PC-9 (cell line): ENCODE results near the gene LDLRAD3. TPM values are rescaled to one million over a fixed set of nuclear protein-coding genes. Genes with fewer than 3 reads are reported as not detected.

Experiments
- BruUV-seq: library from RNA; stranded (reverse); fragments of 400-500 nt; replicated peaks from 2 replicates; lab custom pipeline; 2021; lab: Mats Ljungman, UMichigan
- CTCF ChIA-PET: fragments of 300-600 bp; sonication (Branson Sonifier 250); formaldehyde crosslinking; loops from one replicate; lab custom pipeline; 2022; ENCODE audit warnings: antibody characterized with exemption; lab: Charles Lee
- POLR2A ChIA-PET: fragments of 300-600 bp; sonication (Branson Sonifier 250); formaldehyde crosslinking; loops from one replicate; lab custom pipeline; 2022; ENCODE audit warnings: antibody characterized with exemption; ENCODE audit not compliant: unreplicated experiment; lab: Charles Lee
- DNase-seq, 2 experiments: peaks; one replicate each; pipeline versions ENCODE4 v3.0.0 to v3.0.0-alpha.2; 2015 to 2022; ENCODE audit warnings: mixed read lengths in 1 of 2
- H2AFZ ChIP-seq: fragments of 200-600 bp; sonication (generic); 2 replicates; pipeline ENCODE4 v1.8.1; 2017; ENCODE audit warnings: antibody characterized with exemption
- H3F3A ChIP-seq: fragments of 200-600 bp; sonication (generic); 2 replicates; pipeline ENCODE4 v1.8.1; 2017; ENCODE audit warnings: antibody characterized with exemption, mild to moderate bottlenecking, low read depth; ENCODE audit not compliant: insufficient read depth
- H3K27ac ChIP-seq: fragments of 200-600 bp; sonication (generic); 2 replicates; pipeline ENCODE4 v1.6.1; 2016; ENCODE audit warnings: mixed run types
- H3K27me3 ChIP-seq: fragments of 200-600 bp; sonication (generic); 2 replicates; pipeline ENCODE4 v1.6.1; 2016; ENCODE audit warnings: low read depth, mixed run types; ENCODE audit not compliant: insufficient read depth
- H3K36me3 ChIP-seq: fragments of 200-600 bp; sonication (generic); 2 replicates; pipeline ENCODE4 v1.6.1; 2016; ENCODE audit warnings: low read depth, mixed run types
- H3K4me1 ChIP-seq: fragments of 200-600 bp; sonication (generic); replicated peaks from 2 replicates; pipeline ENCODE4 v1.6.1; 2016; ENCODE audit warnings: mixed run types; ENCODE audit not compliant: insufficient read depth
- H3K4me2 ChIP-seq: fragments of 200-600 bp; sonication (generic); 2 replicates; pipeline ENCODE4 v1.6.1; 2017; ENCODE audit warnings: mixed run types
- H3K4me3 ChIP-seq: fragments of 200-600 bp; sonication (generic); 2 replicates; pipeline ENCODE4 v1.6.1; 2016; ENCODE audit warnings: mixed run types
- H3K79me2 ChIP-seq: fragments of 200-600 bp; sonication (generic); 2 replicates; pipeline ENCODE4 v1.6.1; 2017; ENCODE audit warnings: low read depth, mixed run types
- H3K9me2 ChIP-seq: fragments of 200-600 bp; sonication (generic); 2 replicates; pipeline ENCODE4 v1.8.1; 2017; ENCODE audit warnings: mild to moderate bottlenecking; ENCODE audit not compliant: insufficient read depth
- H3K9me3 ChIP-seq: fragments of 200-600 bp; sonication (generic); 2 replicates; pipeline ENCODE4 v1.8.1; 2016; ENCODE audit warnings: low read depth; ENCODE audit not compliant: insufficient read depth
- H4K20me1 ChIP-seq: fragments of 200-600 bp; sonication (generic); 2 replicates; pipeline ENCODE4 v1.8.1; 2017; ENCODE audit not compliant: insufficient read depth
- EZH2 ChIP-seq: fragments of 200-600 bp; sonication (generic); IDR thresholded peaks from 2 replicates; pipeline ENCODE4 v1.8.0; 2017; ENCODE audit warnings: antibody characterized with exemption, low read depth
- intact Hi-C: fragments of 100-400 bp; cut with micrococcal nuclease; formaldehyde crosslinking; loops from one replicate; pipeline ENCODE4 v1.10.0; 2022; ENCODE audit not compliant: unreplicated experiment
- total RNA-seq: library from RNA; stranded (reverse); gene quantifications from 2 replicates; pipeline ENCODE4 v1.2.3, GENCODE V29; 2021
- TF ChIP-seq, protein P1 (sequence below): fragments of 200-600 bp; sonication (generic); conservative IDR thresholded peaks from 2 replicates; pipeline ENCODE4 v1.6.1; 2017; ENCODE audit warnings: mixed run types, antibody characterized with exemption, mild to moderate bottlenecking, moderate library complexity

LDLRAD3 gene
- total RNA-seq, 1 experiment from 2014 or later, result 15.9 TPM

DNA sequence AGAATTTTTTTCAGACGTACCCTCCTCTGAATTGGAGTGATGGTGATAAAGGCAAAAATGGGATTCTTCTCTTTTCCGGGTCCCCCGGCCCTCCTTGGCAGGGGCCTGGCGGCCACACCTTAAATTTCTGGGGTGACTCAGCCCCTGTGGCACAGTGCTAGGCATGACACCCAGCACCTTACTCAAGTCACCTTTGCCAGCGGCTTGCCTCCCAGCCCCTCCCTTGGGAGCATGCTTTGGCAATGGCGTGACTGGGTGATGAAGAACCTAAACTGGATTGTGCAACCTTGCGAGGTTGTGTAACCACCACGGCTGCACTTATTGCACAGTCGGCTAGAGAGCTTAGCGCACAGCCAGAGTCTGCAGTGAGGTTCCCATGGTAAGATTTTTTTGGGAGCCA lies 16.2 kb upstream of the LDLRAD3 start:
- DNase-seq, result peak; percentile 95 to 99
- no TSS peak for BruUV-seq

DNA sequence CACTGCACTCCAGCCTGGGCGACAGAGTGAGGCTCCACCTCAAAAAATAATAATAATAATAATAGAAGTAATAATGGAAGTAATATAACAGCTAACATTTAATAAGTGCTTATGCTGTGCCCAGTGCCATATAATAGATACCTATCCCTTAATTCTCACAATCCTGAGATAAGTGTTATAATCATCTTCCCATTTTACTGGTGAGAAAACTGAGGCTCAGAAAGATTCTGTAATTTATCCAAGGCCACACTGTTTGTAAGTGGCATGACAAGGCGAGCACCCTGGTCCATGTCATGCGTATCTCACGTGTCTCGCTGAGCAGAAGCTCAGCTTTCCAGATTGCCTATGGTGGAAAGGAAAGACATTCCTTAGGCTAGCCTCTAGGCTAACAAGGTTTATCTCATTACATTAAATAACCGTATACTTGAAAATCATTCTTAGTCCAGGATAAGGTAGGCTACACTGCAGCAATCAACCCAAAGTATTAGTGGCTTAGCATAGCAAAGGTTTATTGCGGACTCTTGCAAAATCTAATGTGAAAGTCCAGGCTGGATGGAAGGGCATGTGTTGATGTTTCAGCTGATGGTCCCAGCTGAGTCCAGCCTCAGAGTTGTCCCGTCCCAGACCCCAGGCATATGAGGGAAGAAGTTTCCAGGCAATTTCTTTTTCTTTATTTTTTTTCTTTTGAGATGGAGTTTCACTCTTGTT lies 15.0 kb upstream of the LDLRAD3 start:
- Histone ChIP-seq H3K36me3 (no peaks in the 10 kb centered on the region), H2AFZ (no peak overlapping the region), H3K4me2 (no peak overlapping the region), H3K9me3 (no peaks in the 10 kb centered on the region), H3K27me3 (no peaks in the 10 kb centered on the region), H3F3A (peaks cover 30% of the 10 kb centered on the region), H4K20me1 (no peaks in the 10 kb centered on the region), H3K27ac (peak overlapping the region; percentile 91; the same call in 1 of the 2 replicates), H3K4me1 (peaks cover 47% of the 10 kb centered on the region), H3K4me3 (no peak overlapping the region), H3K9me2 (no peaks in the 10 kb centered on the region), H3K79me2 (no peaks in the 10 kb centered on the region)
- DNase-seq, result no peak
- intact Hi-C loops, result loop anchor here (5.0 to 10.0 kb wide), 3 partner anchors 107 to 314 kb away; partner anchors contain the start of gene FJX1
- no TSS peak for BruUV-seq
- POLR2A ChIA-PET, result interaction anchor here (0.7 kb wide), 1 partner anchor 1533 kb away, joined by 4 read pairs; no protein-coding TSS in a partner anchor
- no peak for TF ChIP-seq EZH2
- TF ChIP-seq, protein P1, sequence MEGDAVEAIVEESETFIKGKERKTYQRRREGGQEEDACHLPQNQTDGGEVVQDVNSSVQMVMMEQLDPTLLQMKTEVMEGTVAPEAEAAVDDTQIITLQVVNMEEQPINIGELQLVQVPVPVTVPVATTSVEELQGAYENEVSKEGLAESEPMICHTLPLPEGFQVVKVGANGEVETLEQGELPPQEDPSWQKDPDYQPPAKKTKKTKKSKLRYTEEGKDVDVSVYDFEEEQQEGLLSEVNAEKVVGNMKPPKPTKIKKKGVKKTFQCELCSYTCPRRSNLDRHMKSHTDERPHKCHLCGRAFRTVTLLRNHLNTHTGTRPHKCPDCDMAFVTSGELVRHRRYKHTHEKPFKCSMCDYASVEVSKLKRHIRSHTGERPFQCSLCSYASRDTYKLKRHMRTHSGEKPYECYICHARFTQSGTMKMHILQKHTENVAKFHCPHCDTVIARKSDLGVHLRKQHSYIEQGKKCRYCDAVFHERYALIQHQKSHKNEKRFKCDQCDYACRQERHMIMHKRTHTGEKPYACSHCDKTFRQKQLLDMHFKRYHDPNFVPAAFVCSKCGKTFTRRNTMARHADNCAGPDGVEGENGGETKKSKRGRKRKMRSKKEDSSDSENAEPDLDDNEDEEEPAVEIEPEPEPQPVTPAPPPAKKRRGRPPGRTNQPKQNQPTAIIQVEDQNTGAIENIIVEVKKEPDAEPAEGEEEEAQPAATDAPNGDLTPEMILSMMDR, result no peak
- CTCF ChIA-PET, result interaction anchor here (0.7 kb wide), 1 partner anchor 330 kb away, joined by 3 read pairs; no protein-coding TSS in a partner anchor

More for the DNA sequence above, 16.2 kb upstream of the LDLRAD3 start:
- Histone ChIP-seq H3K79me2 (no peaks in the 10 kb centered on the region), H3K4me3 (peak overlapping the region; percentile 47; the same call in 1 of the 2 replicates), H4K20me1 (no peaks in the 10 kb centered on the region), H3K27me3 (no peaks in the 10 kb centered on the region), H3F3A (peaks cover 21% of the 10 kb centered on the region), H2AFZ (peak overlapping the region; percentile 82), H3K4me2 (peak overlapping the region; percentile 77), H3K4me1 (peaks cover 36% of the 10 kb centered on the region), H3K9me2 (no peaks in the 10 kb centered on the region), H3K36me3 (no peaks in the 10 kb centered on the region), H3K9me3 (no peaks in the 10 kb centered on the region), H3K27ac (peak overlapping the region; percentile 91)
- ChIA-PET POLR2A (interaction anchor here (0.6 to 0.7 kb wide), 2 partner anchors 97 to 163 kb away, joined by 5 to 8 read pairs; no protein-coding TSS in a partner anchor), CTCF (interaction anchor here (0.6 to 1.9 kb wide), 3 partner anchors 106 to 582 kb away, joined by 3 to 19 read pairs (median 4); partner anchors contain the start of gene TRAF6)
- no peak for TF ChIP-seq EZH2
- TF ChIP-seq, protein P1, result no peak
- intact Hi-C loops, result loop anchor here (5.0 to 10.0 kb wide), 3 partner anchors 105 to 313 kb away; partner anchors contain the start of gene FJX1

DNA sequence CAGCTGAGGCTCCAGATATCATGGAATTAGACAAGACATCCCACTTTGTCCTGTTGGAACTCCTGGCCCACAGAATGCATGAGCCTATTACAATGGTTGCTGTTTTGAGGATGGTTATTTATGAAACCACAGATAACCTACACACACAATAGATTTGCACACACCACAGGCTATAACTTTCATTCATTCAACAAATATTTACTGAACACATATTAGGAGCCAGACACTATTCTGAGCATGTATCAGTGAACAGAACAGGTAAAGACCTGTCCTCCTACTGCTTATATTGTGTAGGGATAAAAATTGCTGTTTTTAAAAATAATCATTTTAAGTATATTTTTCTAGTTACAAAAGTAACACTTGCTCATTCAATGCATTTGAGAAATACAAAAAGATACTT lies 13.4 kb upstream of the LDLRAD3 start:
- ChIA-PET CTCF (no interaction called here), POLR2A (no interaction called here)
- TF ChIP-seq, protein P1, result no peak
- no peak for TF ChIP-seq EZH2

More for the DNA sequence above, 13.4 kb upstream of the LDLRAD3 start:
- no TSS peak for BruUV-seq
- Histone ChIP-seq H3K27me3 (no peaks in the 10 kb centered on the region), H3F3A (peaks cover 30% of the 10 kb centered on the region), H3K27ac (no peak overlapping the region), H3K79me2 (no peaks in the 10 kb centered on the region), H3K9me3 (no peaks in the 10 kb centered on the region), H2AFZ (no peak overlapping the region), H3K9me2 (no peaks in the 10 kb centered on the region), H3K36me3 (no peaks in the 10 kb centered on the region), H3K4me2 (no peak overlapping the region), H3K4me3 (no peak overlapping the region), H3K4me1 (peaks cover 47% of the 10 kb centered on the region), H4K20me1 (no peaks in the 10 kb centered on the region)
- intact Hi-C loops, result no loop called here
- no peak for DNase-seq
